ENCODE data around the gene CYP51A1. TPM values are rescaled to one million over a fixed set of nuclear protein-coding genes. Genes with fewer than 3 reads are reported as not detected.
"Not testable (repeated sequence)": the region's sequence is repeated elsewhere in the genome, so short reads cannot be mapped to it uniquely, and the experiment has no call there.

CYP51A1 gene
- total and polyA plus RNA-seq, 4 donors, result 56.4 to 338 (median 170) TPM

DNA sequence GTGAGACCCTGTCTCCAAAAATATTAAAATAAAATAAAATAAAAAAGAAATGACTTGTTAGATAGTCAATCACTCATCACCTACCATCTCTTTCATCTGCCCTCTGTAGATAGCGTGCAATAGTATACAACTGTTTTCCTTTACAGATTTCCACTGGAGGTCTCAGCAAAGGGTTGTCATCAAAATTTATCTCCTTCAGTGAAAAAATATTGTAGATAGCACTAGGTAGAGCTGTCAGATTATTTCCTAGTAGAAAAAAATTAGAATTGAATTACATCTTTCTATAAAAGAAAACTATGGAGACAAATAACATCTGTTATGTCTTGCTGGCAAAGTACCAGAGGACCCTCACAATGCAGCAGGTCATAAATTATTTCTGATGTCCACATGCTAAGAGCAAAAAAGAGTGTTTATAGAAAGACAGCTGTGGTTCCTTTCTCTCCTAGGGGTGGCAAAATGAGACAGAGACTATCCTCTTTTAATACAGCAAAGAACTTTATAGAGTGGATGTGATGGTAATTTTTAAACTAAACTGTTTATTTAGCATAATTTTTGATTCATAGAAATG, 16.3 kb upstream of the CYP51A1 start (continued):
- TF ChIP-seq REST (IDR thresholded peaks at IDR 0.05) (no peak), NR2F2 (IDR thresholded peaks at IDR 0.05) (no peak), JUND (IDR thresholded peaks at IDR 0.05) (no peak)

DNA sequence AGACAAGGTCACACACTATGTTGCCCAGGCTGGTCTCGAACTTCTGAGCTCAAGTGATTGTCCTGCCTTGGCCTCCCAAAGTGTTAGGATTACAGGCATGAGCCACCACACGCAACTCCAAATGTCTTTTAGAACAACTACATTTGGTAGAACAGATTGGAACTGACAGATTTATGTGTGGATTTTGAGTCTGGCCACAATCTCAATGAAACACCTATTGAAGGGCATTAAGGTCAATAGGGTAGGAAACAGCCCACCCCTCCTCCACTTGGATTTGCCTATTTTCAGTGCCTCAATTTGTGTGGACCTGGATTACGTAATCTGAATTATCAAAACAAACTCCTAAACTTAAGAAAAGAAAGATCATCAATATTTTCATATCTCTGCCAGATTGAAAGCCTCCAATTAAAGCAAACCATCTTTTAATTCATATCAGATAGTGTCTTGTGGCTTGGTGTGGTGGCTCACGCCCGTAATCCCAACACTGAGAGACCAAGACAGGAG, 15.5 kb upstream of the CYP51A1 start:
- no peak overlapping the region for H3K9ac ChIP-seq (ENCODE audit: low read depth in 1 of 2, low read length in 2 of 2)
- no peak overlapping the region for H3K27ac ChIP-seq (ENCODE audit: low read depth in 1 of 2, low read length in 2 of 2)
- H3K36me3 ChIP-seq (ENCODE audit: control insufficient read depth in 4 of 4, insufficient read depth in 3 of 4, low read depth in 1 of 4, low read length in 3 of 4), result no peaks in the 10 kb centered on the region
- TF ChIP-seq TAF1 (conservative IDR thresholded peaks at IDR 0.05) (no peak), GABPA (IDR thresholded peaks at IDR 0.05 in 1 of 2, conservative IDR thresholded peaks at IDR 0.05 in 1 of 2) (no peak), FOXA1 (IDR thresholded peaks at IDR 0.05) (no peak), FOXA2 (IDR thresholded peaks at IDR 0.05) (no peak), NR2F2 (IDR thresholded peaks at IDR 0.05) (no peak), MAX (IDR thresholded peaks at IDR 0.05) (no peak), RAD21 (IDR thresholded peaks at IDR 0.05) (no peak), EGR1 (IDR thresholded peaks at IDR 0.05; ENCODE audit: low read depth in 2 of 2) (no peak), REST (IDR thresholded peaks at IDR 0.05) (no peak), SP1 (IDR thresholded peaks at IDR 0.05) (no peak), ATF3 (IDR thresholded peaks at IDR 0.05) (no peak), HNF4A (conservative IDR thresholded peaks at IDR 0.05) (no peak), YY1 (IDR thresholded peaks at IDR 0.05) (no peak), HNF4G (IDR thresholded peaks at IDR 0.05) (no peak), RXRA (IDR thresholded peaks at IDR 0.05) (no peak)
- TF ChIP-seq, protein P1, sequence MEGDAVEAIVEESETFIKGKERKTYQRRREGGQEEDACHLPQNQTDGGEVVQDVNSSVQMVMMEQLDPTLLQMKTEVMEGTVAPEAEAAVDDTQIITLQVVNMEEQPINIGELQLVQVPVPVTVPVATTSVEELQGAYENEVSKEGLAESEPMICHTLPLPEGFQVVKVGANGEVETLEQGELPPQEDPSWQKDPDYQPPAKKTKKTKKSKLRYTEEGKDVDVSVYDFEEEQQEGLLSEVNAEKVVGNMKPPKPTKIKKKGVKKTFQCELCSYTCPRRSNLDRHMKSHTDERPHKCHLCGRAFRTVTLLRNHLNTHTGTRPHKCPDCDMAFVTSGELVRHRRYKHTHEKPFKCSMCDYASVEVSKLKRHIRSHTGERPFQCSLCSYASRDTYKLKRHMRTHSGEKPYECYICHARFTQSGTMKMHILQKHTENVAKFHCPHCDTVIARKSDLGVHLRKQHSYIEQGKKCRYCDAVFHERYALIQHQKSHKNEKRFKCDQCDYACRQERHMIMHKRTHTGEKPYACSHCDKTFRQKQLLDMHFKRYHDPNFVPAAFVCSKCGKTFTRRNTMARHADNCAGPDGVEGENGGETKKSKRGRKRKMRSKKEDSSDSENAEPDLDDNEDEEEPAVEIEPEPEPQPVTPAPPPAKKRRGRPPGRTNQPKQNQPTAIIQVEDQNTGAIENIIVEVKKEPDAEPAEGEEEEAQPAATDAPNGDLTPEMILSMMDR (IDR thresholded peaks at IDR 0.05; ENCODE audit: low read depth, low read length, missing input control), result no peak
- H3K9me3 ChIP-seq (ENCODE audit: control insufficient read depth in 4 of 4, low read length in 3 of 4), result no peaks in the 10 kb centered on the region
- H3K4me3 ChIP-seq (ENCODE audit: low read depth in 1 of 3, low read length in 3 of 3), result no peak overlapping the region
- WGBS, result 96% methylated on average over 5 of the region's 5 CpGs
- DNase-seq (ENCODE audit: low spot score), result no peak
- H3K27me3 ChIP-seq (ENCODE audit: control insufficient read depth in 4 of 4, insufficient read depth in 4 of 4, low read length in 3 of 4), result no peaks in the 10 kb centered on the region
- H3K4me1 ChIP-seq (ENCODE audit: control insufficient read depth in 4 of 4, insufficient read depth in 4 of 4, low read length in 3 of 4), result no peaks in the 10 kb centered on the region

GRCh38 chr7:92143192-92143880, 9.1 kb upstream of the CYP51A1 start:
- not testable (repeated sequence) for H3K9ac ChIP-seq (ENCODE audit: low read depth in 1 of 2, low read length in 2 of 2); H3K9me3 ChIP-seq (ENCODE audit: control insufficient read depth in 4 of 4, low read length in 3 of 4); H3K27me3 ChIP-seq (ENCODE audit: control insufficient read depth in 4 of 4, insufficient read depth in 4 of 4, low read length in 3 of 4); H3K27ac ChIP-seq (ENCODE audit: low read depth in 1 of 2, low read length in 2 of 2); H3K4me3 ChIP-seq (ENCODE audit: low read depth in 1 of 3, low read length in 3 of 3); H3K36me3 ChIP-seq (ENCODE audit: control insufficient read depth in 4 of 4, insufficient read depth in 3 of 4, low read depth in 1 of 4, low read length in 3 of 4); DNase-seq (ENCODE audit: low spot score); H3K4me1 ChIP-seq (ENCODE audit: control insufficient read depth in 4 of 4, insufficient read depth in 4 of 4, low read length in 3 of 4)
- WGBS, result 95% methylated on average over 50 of the region's 50 CpGs

- H3K4me3 ChIP-seq (ENCODE audit: low read depth in 1 of 3, low read length in 3 of 3); DNase-seq (ENCODE audit: low spot score); H3K27ac ChIP-seq (ENCODE audit: low read depth in 1 of 2, low read length in 2 of 2); H3K9me3 ChIP-seq (ENCODE audit: control insufficient read depth in 4 of 4, low read length in 3 of 4); H3K27me3 ChIP-seq (ENCODE audit: control insufficient read depth in 4 of 4, insufficient read depth in 4 of 4, low read length in 3 of 4); H3K4me1 ChIP-seq (ENCODE audit: control insufficient read depth in 4 of 4, insufficient read depth in 4 of 4, low read length in 3 of 4); H3K36me3 ChIP-seq (ENCODE audit: control insufficient read depth in 4 of 4, insufficient read depth in 3 of 4, low read depth in 1 of 4, low read length in 3 of 4); H3K9ac ChIP-seq (ENCODE audit: low read depth in 1 of 2, low read length in 2 of 2): not testable (repeated sequence)
- 91% methylated on average over 9 of the region's 9 CpGs for WGBS
These were observed 8.5 kb upstream of the CYP51A1 start for GRCh38 chr7:92142791-92143190.
